Right renal pelvis (tissue), 4 donors: ENCODE measurements around the gene ABHD10. TPM values are rescaled to one million over a fixed set of nuclear protein-coding genes. Genes with fewer than 3 reads are reported as not detected.
"Not testable (repeated sequence)": the region's sequence is repeated elsewhere in the genome, so short reads cannot be mapped to it uniquely, and the experiment has no call there.

Experiments used
- DNase-seq, 4 donors: peaks; one replicate each; pipeline ENCODE4 v3.0.0-alpha.2; 2013; ENCODE audit warnings: low read depth in 4 of 4, low spot score in 3 of 4, missing footprints in 1 of 4
- polyA plus RNA-seq, 4 donors: library from polyadenylated mRNA; unstranded; fragments of 120-200 nt; gene quantifications; one replicate each; pipeline ENCODE4 v1.2.1, GENCODE V29; 2013; ENCODE audit not compliant: insufficient read length in 4 of 4

ABHD10 gene
- polyA plus RNA-seq, 4 donors, result 47.0 to 56.2 (median 53.1) TPM

DNA sequence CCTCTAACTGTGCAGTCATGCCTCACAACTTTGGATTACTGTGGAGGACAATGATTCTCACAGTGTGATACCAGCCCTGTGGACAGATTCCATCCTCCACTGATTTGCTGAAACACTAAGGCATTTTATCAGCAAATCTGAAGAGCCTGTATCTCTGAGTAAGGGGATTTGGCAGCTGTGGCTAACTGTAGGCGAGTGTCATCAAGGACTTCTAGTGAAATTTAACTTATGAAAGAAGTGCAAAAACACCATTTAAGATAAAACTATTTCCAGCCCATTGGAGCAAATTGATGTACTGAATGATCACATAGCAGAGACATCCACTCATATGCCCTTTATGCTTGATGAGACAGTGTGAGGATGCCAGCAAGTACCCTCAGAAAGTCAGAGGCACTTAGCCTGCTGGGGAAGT, 41.9 kb downstream of the ABHD10 start:
- DNase-seq, result no peak

DNA sequence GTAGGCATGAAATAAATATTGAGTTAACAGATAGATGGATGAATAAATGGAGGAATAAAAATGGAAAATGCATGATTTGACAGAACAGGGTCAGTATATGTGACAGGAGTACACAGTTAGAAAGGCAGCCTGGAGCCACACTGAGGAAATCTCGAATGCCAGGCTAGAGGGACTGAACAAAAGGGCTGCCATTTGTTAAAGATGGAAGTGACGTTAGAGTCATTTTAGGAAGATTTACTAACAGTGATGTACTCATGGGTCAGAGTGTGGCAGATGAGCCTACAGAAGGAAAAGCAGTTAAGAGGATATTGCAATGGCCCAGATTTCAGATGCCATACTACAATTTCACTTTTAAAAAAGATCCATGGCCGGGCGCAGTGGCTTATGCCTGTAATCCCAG, 48.3 kb downstream of the ABHD10 start:
- DNase-seq, result no peak

DNA sequence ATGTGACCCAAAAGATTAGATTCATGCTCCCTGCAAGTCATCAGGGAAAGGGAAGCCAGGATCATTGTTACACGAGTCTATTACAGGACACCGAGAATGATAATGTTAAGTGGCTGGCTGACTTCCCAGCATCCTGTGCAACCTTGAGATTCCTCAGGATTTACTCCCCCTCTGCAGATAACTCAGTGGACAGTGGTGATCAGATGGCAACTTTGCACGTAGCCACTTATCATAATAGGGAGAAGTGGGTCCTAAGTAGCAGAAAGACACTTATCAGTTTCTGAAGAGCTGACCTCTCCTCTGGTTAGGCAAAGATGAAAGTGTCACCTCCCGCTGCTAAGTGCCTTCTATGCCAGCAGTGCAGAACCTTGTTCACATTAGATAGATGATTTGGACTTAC, 49.0 kb downstream of the ABHD10 start:
- DNase-seq, result no peak

DNA sequence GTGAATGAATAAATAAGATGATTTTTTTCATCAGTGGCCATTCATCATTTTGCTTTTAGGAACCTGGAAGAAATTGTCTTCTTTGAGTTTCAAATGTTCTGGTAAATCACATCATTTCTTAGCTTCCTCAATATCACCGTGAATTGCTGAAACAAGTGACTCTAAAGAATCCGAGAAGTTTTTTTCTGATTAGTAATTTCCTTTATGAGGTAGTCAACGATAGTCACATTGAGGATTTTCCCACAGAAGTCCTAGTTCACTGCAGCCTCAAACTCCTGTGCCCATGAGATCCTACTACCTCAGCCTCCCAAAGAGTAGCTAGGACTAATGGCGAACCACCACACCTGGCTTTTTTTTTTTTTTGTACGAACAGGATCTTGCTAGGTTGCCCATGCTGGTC, 52.1 kb downstream of the ABHD10 start:
- no peak for DNase-seq

DNA sequence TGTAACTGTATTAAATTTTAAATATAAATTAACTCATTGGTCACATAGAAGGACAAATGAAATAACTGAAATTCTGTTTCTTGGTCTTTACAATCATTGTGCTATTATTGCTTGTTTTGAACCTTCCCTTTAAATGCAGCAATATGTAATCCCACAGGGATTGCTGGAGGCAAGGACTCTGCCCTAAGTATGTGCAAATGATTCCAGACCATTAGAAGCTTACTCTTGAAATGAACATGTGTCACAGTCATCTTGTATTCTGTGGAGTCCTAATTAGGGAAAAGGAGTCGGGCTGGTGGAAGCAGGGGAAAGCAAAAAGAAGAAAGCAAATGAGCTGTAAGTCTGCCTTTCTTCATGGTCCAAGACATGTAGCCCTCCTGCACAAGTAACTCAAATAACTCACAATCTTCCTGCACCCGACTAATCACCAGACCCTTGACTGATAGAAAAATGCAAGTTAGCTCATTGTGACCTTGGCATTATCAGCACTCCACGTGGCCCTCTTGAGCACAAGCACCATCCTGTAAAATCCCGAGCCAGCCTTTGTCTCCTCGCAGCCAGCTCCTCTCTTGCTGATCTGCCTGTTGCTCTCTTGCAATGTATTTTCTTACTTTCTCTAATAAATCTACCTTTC, 53.4 kb downstream of the ABHD10 start:
- no peak for DNase-seq

DNA sequence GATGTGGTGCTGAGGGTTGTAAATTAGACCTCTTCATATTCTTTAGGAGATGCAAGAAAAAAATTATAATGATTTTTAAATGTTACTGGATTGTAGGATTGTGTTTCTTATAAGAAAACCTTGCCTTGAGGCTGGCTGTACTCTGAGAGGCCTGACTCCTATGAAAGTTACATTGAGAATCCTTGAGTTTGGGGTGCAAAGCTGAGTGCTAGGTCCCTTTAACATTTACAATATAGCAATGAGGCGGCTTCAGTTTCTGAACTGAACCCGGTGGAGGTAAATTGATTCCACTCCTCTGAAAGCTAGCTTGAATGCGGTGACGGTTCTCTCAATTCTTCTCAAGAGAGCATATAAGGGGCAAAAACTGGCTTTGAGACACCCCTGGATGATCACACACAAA, 55.6 kb downstream of the ABHD10 start, which contains the start of gene TMPRSS7:
Gene TMPRSS7 (plus strand): TSS at position 301 of the 400 bp plus-strand sequence. CDS start 110 bp downstream, outside the sequence.
- no peak for DNase-seq

DNA sequence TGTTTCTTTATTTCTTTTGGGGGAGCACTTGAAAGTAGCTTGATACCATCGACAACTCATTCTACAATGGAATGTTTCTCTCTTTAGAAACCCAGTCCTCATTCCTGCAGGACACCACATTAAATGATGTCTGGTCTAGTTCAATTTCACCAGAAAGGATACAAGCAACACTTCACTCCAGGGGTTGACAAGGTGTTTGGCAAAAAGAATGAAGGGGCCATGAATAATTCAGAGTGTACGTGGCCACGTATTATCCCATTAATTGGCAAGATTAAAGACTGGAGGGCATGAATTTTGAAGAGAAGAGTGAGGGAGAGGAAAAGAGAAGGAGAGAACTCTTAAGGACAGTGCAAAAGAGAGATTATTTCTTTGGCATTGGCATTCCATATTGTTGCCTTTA, 56.4 kb downstream of the ABHD10 start:
- no peak for DNase-seq

DNA sequence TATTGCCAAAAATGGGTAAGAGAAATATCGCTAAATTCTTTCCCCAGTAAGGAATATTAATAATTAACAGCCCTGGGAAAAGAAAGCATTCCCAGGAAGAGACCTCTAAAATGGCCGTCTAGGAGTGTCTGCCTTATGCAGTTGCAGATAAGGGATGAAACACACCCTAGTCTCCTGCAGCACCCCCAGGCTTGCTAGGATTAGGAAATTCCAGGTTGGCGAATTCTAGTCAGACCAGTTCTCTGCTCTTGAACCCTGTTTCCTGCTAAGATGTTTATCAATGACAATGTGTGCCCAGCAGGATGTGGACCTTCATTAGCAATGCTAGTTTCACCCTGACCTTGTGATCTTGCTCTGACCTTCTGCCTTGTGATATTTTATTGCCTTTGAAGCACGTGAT, 58.4 kb downstream of the ABHD10 start:
- not testable (repeated sequence) for DNase-seq

DNA sequence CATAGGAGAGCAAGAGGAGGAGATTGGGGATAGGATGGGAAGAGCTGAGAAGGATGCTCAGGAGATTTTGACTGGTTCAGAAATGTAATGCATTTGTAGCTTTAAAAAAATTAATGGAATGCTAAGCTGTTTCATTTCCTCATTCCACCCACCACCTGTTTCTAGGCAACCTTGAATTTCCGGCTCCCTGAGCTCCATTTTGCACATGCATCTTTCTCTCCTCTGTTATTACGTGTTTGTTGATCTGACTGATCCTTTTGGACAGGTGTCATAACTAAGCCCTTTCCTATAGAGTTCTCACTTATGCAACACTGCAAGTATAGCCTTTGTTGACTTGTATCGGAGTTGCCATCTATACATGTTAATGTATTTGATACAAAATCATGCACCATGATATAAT, 60.0 kb downstream of the ABHD10 start:
- DNase-seq, result no peak

DNA sequence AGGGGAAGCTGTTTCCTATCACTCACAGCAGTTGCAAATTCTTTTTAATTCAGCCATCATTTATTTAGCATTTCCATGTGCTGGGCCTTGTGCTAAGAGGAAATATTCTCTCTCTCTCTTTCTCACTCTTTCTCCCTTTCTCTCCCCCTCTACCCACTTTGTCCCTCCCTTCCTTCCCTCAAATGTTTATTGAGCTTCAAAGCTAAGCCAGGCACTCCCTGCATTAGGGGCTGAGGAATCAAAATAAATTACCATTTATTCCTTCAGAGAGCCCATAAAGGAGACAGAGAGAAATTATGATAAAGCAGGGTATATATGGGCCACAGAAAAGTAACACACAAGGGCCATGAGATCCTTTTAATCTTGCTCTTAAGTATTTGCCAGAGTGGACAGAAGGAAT, 62.5 kb downstream of the ABHD10 start:
- DNase-seq, result no peak

DNA sequence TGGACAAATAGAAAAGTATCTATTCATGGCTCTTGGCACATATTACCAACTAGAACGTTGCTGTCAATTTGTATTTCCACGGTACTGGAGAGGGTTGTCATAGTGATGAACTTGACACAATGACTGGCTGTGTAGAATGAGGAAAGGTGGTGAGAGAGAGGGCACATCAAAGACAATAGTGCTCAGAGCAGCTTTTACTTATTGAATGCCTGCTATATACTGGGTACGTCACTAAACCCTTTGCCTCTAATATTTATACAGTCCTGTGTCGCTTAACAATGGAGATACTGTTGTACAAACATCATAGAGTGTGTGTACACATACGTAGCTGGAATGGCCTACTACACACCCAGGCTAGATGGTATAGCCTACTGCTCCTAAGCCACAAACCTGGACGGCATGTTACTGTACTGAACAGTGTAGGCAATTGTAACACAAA, 64.0 kb downstream of the ABHD10 start:
- DNase-seq, result no peak

Other genes with a start within 250 kb of the ABHD10 start
- 10 to 100 TPM; 80.1 to 96.5 (median 89.7) TPM for gene PHLDB2, start 119.8 kb upstream of the ABHD10 start, polyA plus RNA-seq
- gene TAGLN3, start 19.9 kb downstream of the ABHD10 start, polyA plus RNA-seq, result 1 to 10 TPM; 1.8 to 2.5 (median 2.0) TPM
- gene TMPRSS7, start 55.7 kb downstream of the ABHD10 start, polyA plus RNA-seq, result under 1 TPM in 2 of 4 donors, not detected in 2; 0.05 to 0.07 TPM
- gene C3orf52, start 107.4 kb downstream of the ABHD10 start, polyA plus RNA-seq, result 1 to 10 TPM; 4.9 to 5.8 (median 5.2) TPM
- 1 to 10 TPM; 1.4 to 1.8 (median 1.5) TPM for gene GCSAM, start 154.2 kb downstream of the ABHD10 start, polyA plus RNA-seq